ENCODE results near the gene TNFRSF6B. TPM values are rescaled to one million over a fixed set of nuclear protein-coding genes. Genes with fewer than 3 reads are reported as not detected.
A peak's percentile ranks its signal among the peaks of the same experiment; 100 is the strongest.

Gene TNFRSF6B
- total RNA-seq, 3 donors from 2014 or later (not counting 1 experiment from before 2014, with no cell fraction given) = not detected

DNA sequence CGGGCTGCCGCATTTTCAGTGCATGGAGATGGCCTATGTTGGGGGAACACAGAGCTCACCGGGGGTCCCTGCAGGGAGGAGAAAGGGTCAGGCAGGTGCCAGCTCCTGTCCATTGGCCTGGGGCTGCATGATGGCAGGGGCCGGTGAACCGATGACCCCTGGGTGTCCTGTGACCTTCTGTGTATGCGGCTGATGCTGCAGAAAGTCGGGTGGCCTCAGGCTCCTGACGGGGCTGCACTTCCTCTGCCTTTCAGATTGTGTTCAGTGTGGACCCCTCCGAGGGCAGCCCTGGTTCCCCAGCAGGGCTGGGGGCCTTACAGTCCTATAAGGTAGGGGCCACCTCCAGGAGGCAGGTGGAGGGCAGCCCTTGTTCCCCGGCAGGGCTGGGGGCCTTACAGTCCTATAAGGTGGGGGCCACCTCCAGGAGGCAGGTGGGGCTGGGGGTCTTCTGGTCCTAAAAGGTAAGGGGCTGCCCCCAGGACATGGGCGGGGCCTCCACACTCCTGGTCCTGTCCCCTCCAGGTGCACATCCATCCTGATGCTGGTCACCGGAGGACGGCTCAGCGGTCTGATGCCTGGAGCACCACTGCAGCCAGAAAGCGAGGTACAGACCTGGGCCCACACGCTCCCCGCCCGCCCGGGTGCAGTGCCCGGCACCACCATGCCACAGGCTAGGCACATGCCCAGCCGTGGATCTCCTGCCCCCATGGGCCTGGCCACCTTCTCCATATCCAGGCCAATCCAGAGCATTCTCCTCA, 11.0 kb upstream of the TNFRSF6B start:
- H3K4me1 ChIP-seq (ENCODE audit: control insufficient read depth, insufficient read depth, low read length) = peaks cover 24% of the 10 kb centered on the region
- no peaks in the 10 kb centered on the region for H3K9me3 ChIP-seq (ENCODE audit: control insufficient read depth, insufficient read depth, low read length)
- no peaks in the 10 kb centered on the region for H3K9me3 Mint-ChIP-seq
- H3K4me3 ChIP-seq (ENCODE audit: low read length) = no peak overlapping the region
- no peaks in the 10 kb centered on the region for H3K4me1 Mint-ChIP-seq
- H3K27me3 ChIP-seq (ENCODE audit: control insufficient read depth, insufficient read depth, low read length) = no peaks in the 10 kb centered on the region
- no peak overlapping the region for H3K27ac ChIP-seq (ENCODE audit: low read length)
- TF ChIP-seq, protein P1, sequence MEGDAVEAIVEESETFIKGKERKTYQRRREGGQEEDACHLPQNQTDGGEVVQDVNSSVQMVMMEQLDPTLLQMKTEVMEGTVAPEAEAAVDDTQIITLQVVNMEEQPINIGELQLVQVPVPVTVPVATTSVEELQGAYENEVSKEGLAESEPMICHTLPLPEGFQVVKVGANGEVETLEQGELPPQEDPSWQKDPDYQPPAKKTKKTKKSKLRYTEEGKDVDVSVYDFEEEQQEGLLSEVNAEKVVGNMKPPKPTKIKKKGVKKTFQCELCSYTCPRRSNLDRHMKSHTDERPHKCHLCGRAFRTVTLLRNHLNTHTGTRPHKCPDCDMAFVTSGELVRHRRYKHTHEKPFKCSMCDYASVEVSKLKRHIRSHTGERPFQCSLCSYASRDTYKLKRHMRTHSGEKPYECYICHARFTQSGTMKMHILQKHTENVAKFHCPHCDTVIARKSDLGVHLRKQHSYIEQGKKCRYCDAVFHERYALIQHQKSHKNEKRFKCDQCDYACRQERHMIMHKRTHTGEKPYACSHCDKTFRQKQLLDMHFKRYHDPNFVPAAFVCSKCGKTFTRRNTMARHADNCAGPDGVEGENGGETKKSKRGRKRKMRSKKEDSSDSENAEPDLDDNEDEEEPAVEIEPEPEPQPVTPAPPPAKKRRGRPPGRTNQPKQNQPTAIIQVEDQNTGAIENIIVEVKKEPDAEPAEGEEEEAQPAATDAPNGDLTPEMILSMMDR (IDR thresholded peaks at IDR 0.05) = no peak
- no peaks in the 10 kb centered on the region for H3K36me3 ChIP-seq (ENCODE audit: control insufficient read depth, insufficient read depth, low read length)
- no peak overlapping the region for H3K4me3 Mint-ChIP-seq
- H3K27me3 Mint-ChIP-seq (ENCODE audit: low read depth in 2 of 2) = no peaks in the 10 kb centered on the region
- DNase-seq (no peak), ATAC-seq (no peak)
- WGBS (ENCODE audit: insufficient coverage) = 92% methylated on average over 21 of the region's 21 CpGs
- H3K36me3 Mint-ChIP-seq = no peaks in the 10 kb centered on the region
- intact Hi-C loops (cut with micrococcal nuclease) = no loop called here
- no peak overlapping the region for H3K27ac Mint-ChIP-seq

DNA sequence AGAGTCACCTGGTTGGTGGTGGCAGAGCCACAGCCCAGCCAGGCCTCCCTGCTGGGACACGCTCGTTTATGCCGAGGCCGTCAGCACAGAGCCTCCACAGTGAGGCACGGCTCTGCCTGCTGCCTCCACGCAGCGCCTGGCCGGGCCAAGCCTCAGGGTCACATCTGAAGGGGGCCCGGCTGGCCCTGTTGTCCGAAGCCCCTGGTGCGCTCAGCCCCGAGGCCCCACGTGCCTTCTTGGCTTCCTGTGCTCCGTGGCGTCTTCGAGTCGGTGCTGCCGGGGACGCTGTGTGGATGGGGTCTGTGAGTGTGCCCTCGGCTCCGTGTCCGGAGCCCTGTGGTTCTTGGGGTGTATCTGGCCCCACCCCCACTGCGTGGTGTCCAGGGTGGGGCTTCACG, 10.4 kb upstream of the TNFRSF6B start:
- H3K4me3 ChIP-seq (ENCODE audit: low read length) = no peak overlapping the region
- TF ChIP-seq, protein P1 (IDR thresholded peaks at IDR 0.05) = no peak
- H3K27ac Mint-ChIP-seq = no peak overlapping the region
- no peaks in the 10 kb centered on the region for H3K9me3 Mint-ChIP-seq
- H3K27me3 ChIP-seq (ENCODE audit: control insufficient read depth, insufficient read depth, low read length) = no peaks in the 10 kb centered on the region
- WGBS (ENCODE audit: insufficient coverage) = 93% methylated on average over 24 of the region's 24 CpGs
- H3K9me3 ChIP-seq (ENCODE audit: control insufficient read depth, insufficient read depth, low read length) = no peaks in the 10 kb centered on the region
- H3K36me3 ChIP-seq (ENCODE audit: control insufficient read depth, insufficient read depth, low read length) = no peaks in the 10 kb centered on the region
- no peaks in the 10 kb centered on the region for H3K27me3 Mint-ChIP-seq (ENCODE audit: low read depth in 2 of 2)
- DNase-seq (no peak), ATAC-seq (peak in 1 of 3 donors; percentile 3)
- H3K36me3 Mint-ChIP-seq = no peaks in the 10 kb centered on the region
- H3K4me1 Mint-ChIP-seq = peaks cover 0 to under 1% of the 10 kb centered on the region in 2 donors
- H3K27ac ChIP-seq (ENCODE audit: low read length) = no peak overlapping the region
- H3K4me1 ChIP-seq (ENCODE audit: control insufficient read depth, insufficient read depth, low read length) = peaks cover 24% of the 10 kb centered on the region
- H3K4me3 Mint-ChIP-seq = peak overlapping the region; percentile 37
- intact Hi-C loops (cut with micrococcal nuclease) = no loop called here

DNA sequence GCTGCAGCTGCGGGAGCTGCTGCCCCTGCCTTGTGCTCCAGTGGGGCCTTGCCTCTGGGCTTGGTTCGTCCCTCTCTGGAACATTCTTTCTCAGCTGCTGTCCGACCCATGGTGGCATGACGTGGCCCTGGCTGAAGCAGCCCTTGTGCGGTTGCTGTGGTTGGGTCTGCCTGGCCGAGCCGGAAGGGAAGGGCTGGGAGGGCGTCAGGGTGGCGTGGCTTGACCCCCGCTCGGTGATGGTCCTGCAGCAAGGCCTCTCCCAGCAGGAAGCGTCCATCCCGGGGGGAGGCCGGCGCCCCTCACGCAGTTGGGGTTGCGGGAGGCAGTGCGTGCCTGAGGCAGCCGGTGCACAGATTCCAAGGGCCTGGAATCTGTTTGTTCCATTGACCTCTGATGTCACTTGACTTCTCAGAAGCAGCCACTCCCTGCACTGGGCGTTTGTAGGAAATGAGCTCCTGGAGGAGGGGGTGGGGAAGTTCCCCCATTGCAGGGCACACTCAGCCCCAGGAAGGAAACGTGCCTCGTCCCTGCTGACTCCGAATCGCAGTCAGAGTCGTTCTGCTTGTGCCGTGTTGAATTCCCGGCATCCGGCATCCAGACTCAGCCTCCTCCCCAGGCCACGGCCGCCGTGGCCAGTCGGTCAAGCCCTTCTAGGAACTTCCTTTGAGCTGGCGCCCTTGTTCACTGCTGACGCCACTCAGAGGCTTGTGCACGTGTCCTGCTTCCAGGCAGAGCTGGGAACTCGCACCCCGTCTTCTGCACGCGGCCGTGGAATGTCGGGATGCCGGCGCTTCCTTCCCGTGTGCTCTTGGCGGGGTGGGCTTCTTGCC, 9.7 kb upstream of the TNFRSF6B start:
- intact Hi-C loops (cut with micrococcal nuclease) = no loop called here
- H3K27me3 Mint-ChIP-seq (ENCODE audit: low read depth in 2 of 2) = no peaks in the 10 kb centered on the region
- no peaks in the 10 kb centered on the region for H3K9me3 ChIP-seq (ENCODE audit: control insufficient read depth, insufficient read depth, low read length)
- H3K27ac ChIP-seq (ENCODE audit: low read length) = no peak overlapping the region
- no peak overlapping the region for H3K4me3 ChIP-seq (ENCODE audit: low read length)
- H3K27me3 ChIP-seq (ENCODE audit: control insufficient read depth, insufficient read depth, low read length) = no peaks in the 10 kb centered on the region
- H3K27ac Mint-ChIP-seq = no peak overlapping the region
- peak; percentile 58 to 75 (median 61) for ATAC-seq
- H3K4me1 ChIP-seq (ENCODE audit: control insufficient read depth, insufficient read depth, low read length) = peaks cover 24% of the 10 kb centered on the region
- no peaks in the 10 kb centered on the region for H3K9me3 Mint-ChIP-seq
- DNase-seq = peak in 1 of 2 donors; percentile 56
- 38% methylated on average over 45 of the region's 45 CpGs for WGBS (ENCODE audit: insufficient coverage)
- peaks cover 0 to 5% of the 10 kb centered on the region in 2 donors for H3K4me1 Mint-ChIP-seq
- H3K36me3 Mint-ChIP-seq = no peaks in the 10 kb centered on the region
- no peaks in the 10 kb centered on the region for H3K36me3 ChIP-seq (ENCODE audit: control insufficient read depth, insufficient read depth, low read length)
- TF ChIP-seq, protein P1 (IDR thresholded peaks at IDR 0.05) = no peak
- peak overlapping the region; percentile 37 for H3K4me3 Mint-ChIP-seq

Measured in natural killer cell (primary cell).